SU-DHL-6 (cell line): ENCODE data around the gene TANGO2.

Experiments used
- H2AFZ ChIP-seq: fragments of 200-600 bp; sonication (generic); 2 replicates; pipeline ENCODE4 v1.6.1; 2014; ENCODE audit warnings: low read depth, mild to moderate bottlenecking, moderate library complexity, mixed read lengths, antibody characterized with exemption, low read length; ENCODE audit not compliant: severe bottlenecking
- H3F3A ChIP-seq: fragments of 200-600 bp; shearing (Covaris generic); 2 replicates; pipeline ENCODE4 v1.6.0; 2016; ENCODE audit warnings: antibody characterized with exemption, mild to moderate bottlenecking; ENCODE audit not compliant: insufficient read depth
- H3K27ac ChIP-seq: fragments of 200-600 bp; sonication (generic); 2 replicates; pipeline ENCODE4 v1.5.1; 2016; ENCODE audit warnings: low read depth, mild to moderate bottlenecking, low read length, moderate library complexity, mixed read lengths
- H3K27me3 ChIP-seq: fragments of 200-600 bp; sonication (generic), shearing (Covaris generic); 2 replicates; pipeline ENCODE4 v1.6.0; 2014; ENCODE audit warnings: mild to moderate bottlenecking, low read length
- H3K36me3 ChIP-seq: fragments of 200-600 bp; sonication (generic); 2 replicates; pipeline ENCODE4 v1.6.1; 2014; ENCODE audit warnings: mild to moderate bottlenecking, low read length, mixed read lengths
- H3K4me2 ChIP-seq: fragments of 300-600, 200-600 bp; shearing (Covaris generic), sonication (generic); 2 replicates; pipeline ENCODE4 v1.6.0; 2014; ENCODE audit warnings: low read length, low read depth, mild to moderate bottlenecking; ENCODE audit not compliant: poor library complexity, severe bottlenecking
- H3K4me3 ChIP-seq: fragments of 200-600 bp; sonication (generic); 2 replicates; pipeline ENCODE4 v1.5.1; 2014; ENCODE audit warnings: antibody characterized with exemption, low read length, mild to moderate bottlenecking, mixed read lengths; ENCODE audit not compliant: insufficient read depth, poor library complexity, severe bottlenecking
- H3K79me2 ChIP-seq: fragments of 200-600 bp; sonication (generic); 2 replicates; pipeline ENCODE4 v1.6.1; 2014; ENCODE audit warnings: mild to moderate bottlenecking, low read length, moderate library complexity; ENCODE audit not compliant: insufficient read depth
- H3K9ac ChIP-seq: fragments of 200-600 bp; sonication (generic); 2 replicates; pipeline ENCODE4 v1.7.0; 2014; ENCODE audit warnings: mild to moderate bottlenecking, low read length
- H3K9me2 ChIP-seq: fragments of 200-600 bp; sonication (generic); replicated peaks from 2 replicates; pipeline ENCODE4 v1.6.1; 2014; ENCODE audit warnings: low read length; ENCODE audit not compliant: insufficient read depth
- H3K9me3 ChIP-seq: fragments of 200-600 bp; sonication (generic); 2 replicates; pipeline ENCODE4 v1.6.1; 2014; ENCODE audit warnings: low read length, mixed read lengths; ENCODE audit not compliant: insufficient read depth
- H4K20me1 ChIP-seq: fragments of 200-600 bp; sonication (generic); 2 replicates; pipeline ENCODE4 v1.6.1; 2014; ENCODE audit warnings: low read depth, mild to moderate bottlenecking, antibody characterized with exemption, low read length, moderate library complexity, mixed read lengths
- EZH2phosphoT487 ChIP-seq: fragments of 200-600 bp; sonication (generic), shearing (Covaris generic); conservative IDR thresholded peaks from 2 replicates; pipeline ENCODE4 v1.6.1; 2018; ENCODE audit warnings: mild to moderate bottlenecking, antibody characterized with exemption, low read length, moderate library complexity, mixed read lengths
- TF ChIP-seq, protein P1 (sequence below): fragments of 200-600 bp; sonication (generic); IDR thresholded peaks from one replicate; pipeline ENCODE4 v1.5.1; 2017; ENCODE audit warnings: antibody characterized with exemption, mild to moderate bottlenecking, low read length, moderate library complexity; ENCODE audit not compliant: insufficient read depth, poor library complexity, severe bottlenecking

The TANGO2 gene

DNA sequence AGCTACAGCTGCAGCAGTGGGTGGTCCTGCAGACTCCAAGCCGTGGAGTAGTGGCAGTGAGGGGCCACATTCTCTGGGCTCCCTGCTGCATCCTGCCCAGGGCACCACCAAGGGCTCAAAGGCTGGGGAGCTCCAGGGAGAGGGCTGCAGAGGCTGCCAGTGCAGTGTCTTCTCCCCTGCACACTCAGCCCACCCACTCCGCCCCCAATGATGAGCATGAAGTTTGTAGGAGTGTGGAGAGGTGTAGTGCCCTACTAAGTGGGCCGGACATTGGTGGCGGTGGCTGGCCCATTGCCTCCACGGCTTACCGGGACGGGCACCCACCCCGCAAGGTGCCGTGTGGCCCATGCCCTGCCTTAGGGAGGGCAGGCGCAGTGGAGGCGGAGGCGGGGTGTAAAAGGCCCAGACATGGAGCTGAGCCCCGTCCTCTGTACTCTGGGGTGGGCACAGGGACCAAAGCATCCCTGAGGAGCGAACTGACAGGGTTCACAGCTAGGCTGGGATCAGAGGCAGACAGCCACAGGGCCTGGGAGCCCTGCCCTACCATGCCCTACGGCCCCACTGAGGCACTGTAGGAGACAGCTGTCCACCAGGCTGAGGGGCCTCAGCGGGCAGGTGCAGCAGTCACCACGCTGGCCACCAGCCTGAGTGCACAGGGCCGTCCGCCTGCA, 23.2 kb upstream of the TANGO2 start:
- H3K4me3 ChIP-seq = no peak overlapping the region
- H3K79me2 ChIP-seq = no peaks in the 10 kb centered on the region
- no peaks in the 10 kb centered on the region for H3K27me3 ChIP-seq
- TF ChIP-seq, protein P1, sequence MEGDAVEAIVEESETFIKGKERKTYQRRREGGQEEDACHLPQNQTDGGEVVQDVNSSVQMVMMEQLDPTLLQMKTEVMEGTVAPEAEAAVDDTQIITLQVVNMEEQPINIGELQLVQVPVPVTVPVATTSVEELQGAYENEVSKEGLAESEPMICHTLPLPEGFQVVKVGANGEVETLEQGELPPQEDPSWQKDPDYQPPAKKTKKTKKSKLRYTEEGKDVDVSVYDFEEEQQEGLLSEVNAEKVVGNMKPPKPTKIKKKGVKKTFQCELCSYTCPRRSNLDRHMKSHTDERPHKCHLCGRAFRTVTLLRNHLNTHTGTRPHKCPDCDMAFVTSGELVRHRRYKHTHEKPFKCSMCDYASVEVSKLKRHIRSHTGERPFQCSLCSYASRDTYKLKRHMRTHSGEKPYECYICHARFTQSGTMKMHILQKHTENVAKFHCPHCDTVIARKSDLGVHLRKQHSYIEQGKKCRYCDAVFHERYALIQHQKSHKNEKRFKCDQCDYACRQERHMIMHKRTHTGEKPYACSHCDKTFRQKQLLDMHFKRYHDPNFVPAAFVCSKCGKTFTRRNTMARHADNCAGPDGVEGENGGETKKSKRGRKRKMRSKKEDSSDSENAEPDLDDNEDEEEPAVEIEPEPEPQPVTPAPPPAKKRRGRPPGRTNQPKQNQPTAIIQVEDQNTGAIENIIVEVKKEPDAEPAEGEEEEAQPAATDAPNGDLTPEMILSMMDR = no peak
- TF ChIP-seq EZH2phosphoT487 = no peak
- no peak overlapping the region for H3K27ac ChIP-seq
- no peak overlapping the region for H3K4me2 ChIP-seq
- no peaks in the 10 kb centered on the region for H4K20me1 ChIP-seq
- H3K36me3 ChIP-seq = no peaks in the 10 kb centered on the region
- H3K9ac ChIP-seq = no peak overlapping the region
- no peak overlapping the region for H2AFZ ChIP-seq
- H3K9me3 ChIP-seq = no peaks in the 10 kb centered on the region
- H3F3A ChIP-seq = no peaks in the 10 kb centered on the region
- H3K9me2 ChIP-seq = no peaks in the 10 kb centered on the region

DNA sequence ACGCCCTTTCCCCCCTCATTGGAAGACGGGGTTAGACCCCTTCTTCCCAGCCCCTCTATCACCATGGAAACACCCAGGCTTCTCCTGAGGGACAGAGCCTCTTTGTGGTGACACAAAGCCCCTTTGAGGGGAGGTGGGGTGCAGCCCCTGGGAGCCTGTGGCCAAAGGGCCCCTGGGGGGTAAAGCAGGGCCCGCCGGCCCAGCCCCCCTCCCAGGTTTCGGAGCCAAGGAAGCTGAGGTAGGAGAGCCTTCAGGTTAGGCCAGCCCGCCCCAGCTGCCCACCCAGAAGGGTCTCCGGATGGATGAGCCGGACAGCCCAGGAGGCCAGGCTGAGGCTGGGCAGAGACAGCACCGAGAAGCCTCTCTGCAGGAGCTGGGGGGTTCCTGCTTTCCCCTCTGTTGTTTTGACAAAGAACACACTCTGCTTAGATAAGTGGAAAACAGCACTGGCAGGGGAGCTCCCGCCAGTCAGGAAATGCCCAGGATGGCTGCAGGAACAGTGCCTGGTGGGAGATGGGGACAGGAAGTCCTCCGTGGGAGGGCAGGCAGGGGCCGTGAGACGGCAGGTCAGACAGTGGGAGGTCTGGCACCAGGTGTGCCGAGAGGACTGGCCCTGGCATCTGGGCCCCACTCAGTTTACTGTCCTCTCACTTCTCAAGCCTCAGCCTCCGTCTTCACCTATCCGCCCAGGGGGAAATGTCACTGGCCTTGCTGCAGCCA, 22.5 kb upstream of the TANGO2 start:
- H3K4me2 ChIP-seq = no peak overlapping the region
- no peaks in the 10 kb centered on the region for H3K9me2 ChIP-seq
- no peaks in the 10 kb centered on the region for H3F3A ChIP-seq

DNA sequence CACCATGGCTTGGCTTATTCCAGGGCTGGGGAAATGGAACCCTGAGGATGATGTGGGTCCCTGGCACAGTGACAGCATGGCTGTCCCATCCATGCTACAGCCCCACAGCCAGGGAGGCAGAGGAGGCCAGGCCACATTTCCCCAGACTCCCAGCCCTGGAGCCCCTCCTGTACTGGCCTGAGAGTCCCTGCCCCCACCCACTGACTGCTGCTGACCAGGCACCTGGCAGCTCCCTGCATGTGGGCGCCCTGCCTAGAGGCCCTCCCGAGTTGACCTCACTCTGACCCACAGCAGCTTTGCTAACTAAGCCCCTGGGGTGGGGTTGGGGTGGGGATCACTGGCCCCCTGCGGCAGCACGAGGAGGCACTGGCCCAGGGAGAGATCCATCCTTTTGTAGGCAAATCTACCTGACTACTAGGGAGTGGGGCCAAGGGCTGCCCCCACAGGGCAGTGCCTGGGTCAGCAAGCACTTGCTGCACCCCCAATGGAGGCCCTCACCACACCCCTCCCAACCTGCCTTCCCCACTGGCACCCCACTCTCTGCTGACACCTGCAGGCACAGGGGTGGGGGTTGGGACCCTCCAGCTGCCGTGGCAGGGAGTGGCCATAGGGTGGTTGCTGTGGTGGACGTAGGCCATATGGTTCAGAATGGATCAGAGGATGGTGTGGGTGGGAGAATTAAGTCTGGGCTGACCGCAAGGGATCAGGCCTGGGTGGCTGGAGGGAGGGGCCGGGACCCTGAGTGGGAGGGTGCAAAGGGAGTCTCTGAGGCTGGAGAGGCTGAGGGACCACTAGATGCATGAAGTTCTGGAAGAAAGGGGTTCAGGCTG, 21.7 kb upstream of the TANGO2 start:
- no peak for TF ChIP-seq EZH2phosphoT487
- TF ChIP-seq, protein P1 = no peak
- H3K27me3 ChIP-seq = no peaks in the 10 kb centered on the region

More for the DNA sequence above, 22.5 kb upstream of the TANGO2 start:
- TF ChIP-seq, protein P1 = no peak
- H3K9ac ChIP-seq = no peak overlapping the region
- H3K4me3 ChIP-seq = no peak overlapping the region
- H3K27ac ChIP-seq = no peak overlapping the region
- H4K20me1 ChIP-seq = no peaks in the 10 kb centered on the region
- H2AFZ ChIP-seq = no peak overlapping the region
- no peaks in the 10 kb centered on the region for H3K9me3 ChIP-seq
- no peaks in the 10 kb centered on the region for H3K79me2 ChIP-seq
- H3K27me3 ChIP-seq = no peaks in the 10 kb centered on the region
- H3K36me3 ChIP-seq = no peaks in the 10 kb centered on the region

More for the DNA sequence above, 21.7 kb upstream of the TANGO2 start:
- H2AFZ ChIP-seq = no peak overlapping the region
- H3K4me3 ChIP-seq = no peak overlapping the region
- no peaks in the 10 kb centered on the region for H3K79me2 ChIP-seq
- H4K20me1 ChIP-seq = no peaks in the 10 kb centered on the region
- H3F3A ChIP-seq = no peaks in the 10 kb centered on the region
- H3K27ac ChIP-seq = no peak overlapping the region
- H3K4me2 ChIP-seq = no peak overlapping the region
- no peaks in the 10 kb centered on the region for H3K9me2 ChIP-seq
- H3K36me3 ChIP-seq = no peaks in the 10 kb centered on the region
- H3K9ac ChIP-seq = no peak overlapping the region
- no peaks in the 10 kb centered on the region for H3K9me3 ChIP-seq
